Activated B cell treated with CpG ODN at 0.5 μM for 24 hours (primary cell): ENCODE measurements around the gene GLS. TPM values are rescaled to one million over a fixed set of nuclear protein-coding genes. Genes with fewer than 3 reads are reported as not detected.
"Not testable (repeated sequence)": the region's sequence is repeated elsewhere in the genome, so short reads cannot be mapped to it uniquely, and the experiment has no call there.

Experiments
- ATAC-seq: fragments of 200-7000 bp; cut with Tn5 transposase; one replicate; pipeline ENCODE4 v1.10.0; 2021; ENCODE audit warnings: low read depth, mild to moderate bottlenecking, moderate library complexity
- CTCF ChIA-PET: fragments of 350-600 bp; sonication (Branson Sonifier 250); formaldehyde crosslinking; loops from one replicate; lab custom pipeline; 2021; ENCODE audit warnings: antibody characterized with exemption; lab: Charles Lee
- POLR2A ChIA-PET: fragments of 350-600 bp; sonication (Branson Sonifier 250); formaldehyde crosslinking; loops from one replicate; lab custom pipeline; 2021; ENCODE audit warnings: antibody characterized with exemption; lab: Charles Lee
- DNase-seq: peaks from one replicate; pipeline ENCODE4 v3.0.0; 2022
- H3K27ac Mint-ChIP-seq: one replicate; pipeline ENCODE4 v1.8.0; 2020; ENCODE audit warnings: mixed read lengths
- H3K27me3 Mint-ChIP-seq: one replicate; pipeline ENCODE4 v1.8.0; 2021; ENCODE audit warnings: mixed read lengths
- H3K36me3 Mint-ChIP-seq: one replicate; pipeline ENCODE4 v1.8.0; 2021; ENCODE audit warnings: low read depth, mixed read lengths
- H3K4me1 Mint-ChIP-seq: one replicate; pipeline ENCODE4 v1.8.0; 2021; ENCODE audit warnings: mixed read lengths
- H3K4me3 Mint-ChIP-seq: one replicate; pipeline ENCODE4 v1.8.0; 2020; ENCODE audit warnings: mild to moderate bottlenecking, mixed read lengths
- H3K9me3 Mint-ChIP-seq: one replicate; pipeline ENCODE4 v1.8.0; 2020; ENCODE audit warnings: mixed read lengths
- CTCF ChIP-seq: fragments of 200-600 bp; IDR thresholded peaks from one replicate; pipeline ENCODE4 v1.8.0; 2022; ENCODE audit warnings: antibody characterized with exemption, mild to moderate bottlenecking
- intact Hi-C: fragments of 100-400 bp; cut with micrococcal nuclease; formaldehyde crosslinking; loops from one replicate; pipeline ENCODE4 v1.15.1; 2024
- total RNA-seq: library from RNA; stranded (reverse); gene quantifications from 2 replicates; pipeline ENCODE4 v1.2.3, GENCODE V29; 2022

The GLS gene
- total RNA-seq, 1 donor from 2014 or later: 255 TPM

GRCh38 chr2:190882411-190882766 lies 1.8 kb downstream of the GLS start:
- DNase-seq: no peak
- intact Hi-C loops: loop anchor here (1.0 to 10.0 kb wide), 7 partner anchors 9 to 1120 kb away; partner anchors contain the start of genes MFSD6, ORMDL1, OSGEPL1 and PMS1
- H3K4me1 Mint-ChIP-seq: peaks cover 52% of the 10 kb centered on the region

GRCh38 chr2:190882856-190883582 lies 2.4 kb downstream of the GLS start:
- H3K27me3 Mint-ChIP-seq: no peaks in the 10 kb centered on the region
- CTCF ChIA-PET: interaction anchor here (2.1 kb wide), 1 partner anchor 33 kb away, joined by 6 read pairs; no protein-coding TSS in a partner anchor
- ATAC-seq: no peak
- H3K36me3 Mint-ChIP-seq: peaks cover 34% of the 10 kb centered on the region
- TF ChIP-seq CTCF: no peak
- POLR2A ChIA-PET: interaction anchor here (1.0 to 4.1 kb wide), 8 partner anchors 8 to 1442 kb away, joined by 3 to 95 read pairs (median 11); partner anchors contain the start of genes NABP1 and WDR75
- H3K9me3 Mint-ChIP-seq: no peaks in the 10 kb centered on the region
- DNase-seq: no peak
- H3K4me3 Mint-ChIP-seq: peak overlapping the region; percentile 94
- intact Hi-C loops: loop anchor here (1.0 to 10.0 kb wide), 7 partner anchors 8 to 1121 kb away; partner anchors contain the start of genes MFSD6, ORMDL1, OSGEPL1 and PMS1
- peaks cover 58% of the 10 kb centered on the region for H3K4me1 Mint-ChIP-seq
- H3K27ac Mint-ChIP-seq: peak overlapping the region; percentile 97

More at GRCh38 chr2:190882411-190882766, 1.8 kb downstream of the GLS start:
- ChIA-PET CTCF (interaction anchor here (2.1 kb wide), 1 partner anchor 32 kb away, joined by 6 read pairs; no protein-coding TSS in a partner anchor), POLR2A (interaction anchor here (0.5 to 4.1 kb wide), 14 partner anchors 9 to 1441 kb away, joined by 3 to 95 read pairs (median 6); partner anchors contain the start of genes MFSD6, NABP1, NEMP2 and STAT1)
- Mint-ChIP-seq H3K9me3 (no peaks in the 10 kb centered on the region), H3K27ac (peak overlapping the region; percentile 97), H3K36me3 (peaks cover 34% of the 10 kb centered on the region), H3K4me3 (peak overlapping the region; percentile 94), H3K27me3 (no peaks in the 10 kb centered on the region)
- ATAC-seq: no peak
- TF ChIP-seq CTCF: no peak

- H3K36me3 Mint-ChIP-seq: peaks cover 43% of the 10 kb centered on the region
- H3K27ac Mint-ChIP-seq: peak overlapping the region; percentile 77
- DNase-seq, H3K27me3 Mint-ChIP-seq, ATAC-seq, H3K9me3 Mint-ChIP-seq: not testable (repeated sequence)
- H3K4me3 Mint-ChIP-seq: peak overlapping the region; percentile 28
- intact Hi-C loops: loop anchor here (10.0 kb wide), 1 partner anchor 269 kb away; the partner anchor contains the start of gene STAT4
- ChIA-PET CTCF (interaction anchor here (2.9 kb wide), 1 partner anchor 35 kb away, joined by 13 read pairs; no protein-coding TSS in a partner anchor), POLR2A (interaction anchor here (0.7 to 2.4 kb wide), 4 partner anchors 8 to 792 kb away, joined by 3 to 10 read pairs (median 3); partner anchors contain the start of genes NAB1 and NABP1)
- H3K4me1 Mint-ChIP-seq: peaks cover 78% of the 10 kb centered on the region
Measured at GRCh38 chr2:190885844-190886243, 5.2 kb downstream of the GLS start.

GRCh38 chr2:190887089-190887488 lies 6.5 kb downstream of the GLS start:
- POLR2A ChIA-PET: interaction anchor here (0.6 to 2.4 kb wide), 9 partner anchors 10 to 1124 kb away, joined by 3 to 10 read pairs (median 4); partner anchors contain the start of genes NABP1 and OSGEPL1
- no peak for DNase-seq
- no peaks in the 10 kb centered on the region for H3K9me3 Mint-ChIP-seq
- no peak for TF ChIP-seq CTCF
- peak; percentile 65 for ATAC-seq
- peak overlapping the region; percentile 74 for H3K27ac Mint-ChIP-seq
- H3K4me3 Mint-ChIP-seq: no peak overlapping the region
- intact Hi-C loops: loop anchor here (10.0 kb wide), 1 partner anchor 268 kb away; the partner anchor contains the start of gene STAT4
- CTCF ChIA-PET: interaction anchor here (2.9 kb wide), 1 partner anchor 37 kb away, joined by 13 read pairs; no protein-coding TSS in a partner anchor
- no peaks in the 10 kb centered on the region for H3K27me3 Mint-ChIP-seq
- peaks cover 43% of the 10 kb centered on the region for H3K36me3 Mint-ChIP-seq
- peaks cover 88% of the 10 kb centered on the region for H3K4me1 Mint-ChIP-seq

GRCh38 chr2:190888449-190888848 lies 7.8 kb downstream of the GLS start:
- Mint-ChIP-seq H3K27me3 (no peaks in the 10 kb centered on the region), H3K4me3 (peak overlapping the region; percentile 9), H3K9me3 (no peaks in the 10 kb centered on the region), H3K4me1 (peaks cover 88% of the 10 kb centered on the region), H3K27ac (peak overlapping the region; percentile 74), H3K36me3 (peaks cover 33% of the 10 kb centered on the region)
- no peak for TF ChIP-seq CTCF
- ATAC-seq (no peak), DNase-seq (no peak)
- intact Hi-C loops: loop anchor here (10.0 kb wide), 1 partner anchor 266 kb away; the partner anchor contains the start of gene STAT4
- POLR2A ChIA-PET: interaction anchor here (0.6 to 6.1 kb wide), 2 partner anchors 7 to 38 kb away, joined by 3 to 95 read pairs; partner anchors contain the start of gene GLS
- CTCF ChIA-PET: interaction anchor here (0.6 to 4.1 kb wide), 2 partner anchors 38 to 184 kb away, joined by 3 to 23 read pairs; no protein-coding TSS in a partner anchor
